Neural cell (in vitro differentiated cells): ENCODE data around the gene SPAG6. TPM values are rescaled to one million over a fixed set of nuclear protein-coding genes. Genes with fewer than 3 reads are reported as not detected.

ENCODE experiments used
- H2AFZ ChIP-seq: fragments of 200-600, 300-800 bp; sonication (generic), shearing (Covaris generic); 2 replicates; pipeline ENCODE4 v1.6.0; 2014; ENCODE audit warnings: low read depth, mild to moderate bottlenecking, antibody characterized with exemption, low read length, moderate library complexity
- H3F3A ChIP-seq: fragments of 200-600 bp; shearing (Covaris generic); 2 replicates; pipeline ENCODE4 v1.6.1; 2016; ENCODE audit warnings: mild to moderate bottlenecking, moderate library complexity, mixed read lengths, antibody characterized with exemption, low read length; ENCODE audit not compliant: insufficient read depth, poor library complexity, severe bottlenecking
- H3K27ac ChIP-seq: fragments of 200-600, 300-800 bp; sonication (generic), shearing (Covaris generic); 2 replicates; pipeline ENCODE4 v1.5.1; 2014; ENCODE audit warnings: mild to moderate bottlenecking, low read length, moderate library complexity
- H3K27me3 ChIP-seq: fragments of 300-800, 200-600 bp; sonication (generic), shearing (Covaris generic); 2 replicates; pipeline ENCODE4 v1.6.0; 2014; ENCODE audit warnings: mild to moderate bottlenecking, low read depth, low read length, moderate library complexity; ENCODE audit not compliant: insufficient read depth
- H3K36me3 ChIP-seq: fragments of 300-800, 200-600 bp; sonication (generic), shearing (Covaris generic); 2 replicates; pipeline ENCODE4 v1.5.1; 2014; ENCODE audit warnings: mild to moderate bottlenecking, antibody characterized with exemption, low read length, moderate library complexity; ENCODE audit not compliant: insufficient read depth
- H3K4me2 ChIP-seq: fragments of 300-800, 200-600 bp; sonication (generic), shearing (Covaris generic); 2 replicates; pipeline ENCODE4 v1.6.0; 2014; ENCODE audit warnings: mild to moderate bottlenecking, low read length
- H3K4me3 ChIP-seq: fragments of 300-800, 200-600 bp; sonication (generic), shearing (Covaris generic); 2 replicates; pipeline ENCODE4 v1.5.1; 2014; ENCODE audit warnings: mild to moderate bottlenecking, low read length, moderate library complexity
- H3K79me2 ChIP-seq: fragments of 200-600 bp; shearing (Covaris generic); replicated peaks from 2 replicates; pipeline ENCODE4 v1.6.0; 2014; ENCODE audit warnings: mild to moderate bottlenecking, low read length, moderate library complexity; ENCODE audit not compliant: insufficient read depth
- H3K9ac ChIP-seq: fragments of 300-800, 200-600 bp; sonication (generic), shearing (Covaris generic); 2 replicates; pipeline ENCODE4 v1.6.1; 2016; ENCODE audit warnings: mild to moderate bottlenecking, low read length, mixed read lengths
- H3K9me2 ChIP-seq: fragments of 200-600 bp; shearing (Covaris generic); 2 replicates; pipeline ENCODE4 v1.6.1; 2016; ENCODE audit warnings: mild to moderate bottlenecking, low read length, mixed read lengths; ENCODE audit not compliant: insufficient read depth
- H3K9me3 ChIP-seq: fragments of 200-600, 300-800 bp; sonication (generic), shearing (Covaris generic); 2 replicates; pipeline ENCODE4 v1.6.1; 2016; ENCODE audit warnings: mild to moderate bottlenecking, mixed run types, low read length, moderate library complexity, mixed read lengths
- H4K20me1 ChIP-seq: fragments of 200-600 bp; shearing (Covaris generic); 2 replicates; pipeline ENCODE4 v1.6.1; 2016; ENCODE audit warnings: mild to moderate bottlenecking, mixed run types; ENCODE audit not compliant: insufficient read depth
- CTCF ChIP-seq: fragments of 450-650 bp; IDR thresholded peaks from 2 replicates; pipeline ENCODE4 v1.5.1; 2014; ENCODE audit warnings: antibody characterized with exemption, mild to moderate bottlenecking, moderate library complexity; ENCODE audit not compliant: poor library complexity, severe bottlenecking
- EP300 ChIP-seq: fragments of 450-650 bp; conservative IDR thresholded peaks from 2 replicates; pipeline ENCODE4 v1.6.1; 2014; ENCODE audit warnings: antibody characterized with exemption, mild to moderate bottlenecking, moderate library complexity; ENCODE audit not compliant: poor library complexity, severe bottlenecking
- EZH2 ChIP-seq: fragments of 200-600, 300-800 bp; shearing (Covaris generic), sonication (generic); IDR thresholded peaks from 2 replicates; pipeline ENCODE4 v1.6.1; 2014; ENCODE audit warnings: antibody characterized with exemption, low read length, borderline replicate concordance, mild to moderate bottlenecking; ENCODE audit not compliant: insufficient read depth, poor library complexity, severe bottlenecking
- MXI1 ChIP-seq: fragments of 450-650 bp; conservative IDR thresholded peaks from 2 replicates; pipeline ENCODE4 v1.6.1; 2014; ENCODE audit warnings: antibody characterized with exemption, mild to moderate bottlenecking; ENCODE audit not compliant: poor library complexity, severe bottlenecking
- POLR2AphosphoS5 ChIP-seq: IDR thresholded peaks from 2 replicates; pipeline ENCODE4 v1.6.1; 2012
- RAD21 ChIP-seq: fragments of 450-650 bp; conservative IDR thresholded peaks from 2 replicates; pipeline ENCODE4 v1.6.1; 2014; ENCODE audit warnings: antibody characterized with exemption, mild to moderate bottlenecking, moderate library complexity
- REST ChIP-seq: IDR thresholded peaks from 2 replicates; pipeline ENCODE4 v1.6.1; 2012; ENCODE audit warnings: borderline replicate concordance
- SMC3 ChIP-seq: fragments of 450-650 bp; conservative IDR thresholded peaks from 2 replicates; pipeline ENCODE4 v1.6.1; 2014; ENCODE audit warnings: antibody characterized with exemption, mild to moderate bottlenecking, moderate library complexity; ENCODE audit not compliant: poor library complexity
- TAF1 ChIP-seq: IDR thresholded peaks from 2 replicates; pipeline ENCODE4 v1.6.1; 2012; ENCODE audit warnings: low read depth
- polyA plus RNA-seq: library from polyadenylated mRNA; depleted of rRNA; stranded (reverse); fragments of >200 nt; gene quantifications from 2 replicates; pipeline ENCODE4 v1.2.3, GENCODE V29; 2014

SPAG6 gene
- polyA plus RNA-seq, 1 donor from 2014 or later = 0.36 TPM

- Histone ChIP-seq H3K4me3 (no peak overlapping the region), H3K36me3 (no peaks in the 10 kb centered on the region), H3K9ac (no peak overlapping the region), H2AFZ (no peak overlapping the region), H3K27ac (no peak overlapping the region), H3F3A (no peaks in the 10 kb centered on the region), H3K79me2 (no peaks in the 10 kb centered on the region), H3K4me2 (no peak overlapping the region), H3K27me3 (no peaks in the 10 kb centered on the region), H3K9me3 (no peaks in the 10 kb centered on the region), H4K20me1 (no peaks in the 10 kb centered on the region), H3K9me2 (no peaks in the 10 kb centered on the region)
- TF ChIP-seq EZH2 (no peak), TAF1 (no peak), EP300 (no peak), SMC3 (no peak), RAD21 (no peak), REST (no peak), POLR2AphosphoS5 (no peak), CTCF (no peak), MXI1 (no peak)
Observed at GRCh38 chr10:22417736-22418268, 72.5 kb downstream of the SPAG6 start.

- Histone ChIP-seq H3K79me2 (no peaks in the 10 kb centered on the region), H3K4me2 (no peak overlapping the region), H3K27ac (no peak overlapping the region), H3K9me2 (no peaks in the 10 kb centered on the region), H4K20me1 (no peaks in the 10 kb centered on the region), H3K4me3 (no peak overlapping the region), H3K9me3 (no peaks in the 10 kb centered on the region), H3F3A (no peaks in the 10 kb centered on the region), H3K27me3 (no peaks in the 10 kb centered on the region), H2AFZ (no peak overlapping the region), H3K36me3 (no peaks in the 10 kb centered on the region), H3K9ac (no peak overlapping the region)
- TF ChIP-seq CTCF (peak; percentile 25), EP300 (no peak), RAD21 (peak; percentile 9), SMC3 (no peak), TAF1 (no peak), POLR2AphosphoS5 (no peak)
Observed at GRCh38 chr10:22420787-22421517, 75.7 kb downstream of the SPAG6 start.
